HG03558 (cell line): Measurements from ENCODE around the gene MICAL3.

Source experiments
- ATAC-seq: cut with Tn5 transposase; IDR thresholded peaks from one replicate; pipeline ENCODE4 v1.9.1; 2021; ENCODE audit warnings: moderate number of reproducible peaks; ENCODE audit not compliant: unreplicated experiment; ENCODE audit errors: extremely low read depth

Gene MICAL3

GRCh38 chr22:17918840-17919239 lies 105.5 kb downstream of the MICAL3 start:
- no peak for ATAC-seq

GRCh38 chr22:17917490-17917983 lies 106.8 kb downstream of the MICAL3 start:
- no peak for ATAC-seq

- no peak for ATAC-seq
These were observed 108.0 kb downstream of the MICAL3 start for GRCh38 chr22:17916226-17916889.

- ATAC-seq, result no peak
These were observed 108.7 kb downstream of the MICAL3 start for GRCh38 chr22:17915676-17916075.

- no peak for ATAC-seq
These were observed 109.2 kb downstream of the MICAL3 start for GRCh38 chr22:17915188-17915587.

GRCh38 chr22:17914474-17914873 lies 109.9 kb downstream of the MICAL3 start:
- no peak for ATAC-seq

- ATAC-seq, result no peak
These were observed 110.5 kb downstream of the MICAL3 start for GRCh38 chr22:17913801-17914347.

- no peak for ATAC-seq
These were observed 111.2 kb downstream of the MICAL3 start for GRCh38 chr22:17912945-17913721.

- ATAC-seq, result no peak
These were observed 112.5 kb downstream of the MICAL3 start for GRCh38 chr22:17911887-17912286.

GRCh38 chr22:17911312-17911705 lies 113.1 kb downstream of the MICAL3 start:
- ATAC-seq, result no peak

GRCh38 chr22:17910561-17911311 lies 113.6 kb downstream of the MICAL3 start:
- no peak for ATAC-seq

- ATAC-seq, result no peak
These were observed 116.7 kb downstream of the MICAL3 start for GRCh38 chr22:17907748-17908051.

- no peak for ATAC-seq
These were observed 117.2 kb downstream of the MICAL3 start for GRCh38 chr22:17906978-17907747.

GRCh38 chr22:17905445-17905844 lies 118.9 kb downstream of the MICAL3 start:
- ATAC-seq, result no peak

- ATAC-seq, result no peak
These were observed 120.6 kb downstream of the MICAL3 start for GRCh38 chr22:17903564-17904295.

- no peak for ATAC-seq
These were observed 121.4 kb downstream of the MICAL3 start for GRCh38 chr22:17902960-17903359.

GRCh38 chr22:17898375-17898774 lies 126.0 kb downstream of the MICAL3 start:
- no peak for ATAC-seq

GRCh38 chr22:17897858-17898257 lies 126.5 kb downstream of the MICAL3 start:
- no peak for ATAC-seq

- ATAC-seq, result no peak
These were observed 126.9 kb downstream of the MICAL3 start for GRCh38 chr22:17897426-17897825.
